Lung microvascular endothelial cell (primary cell): ENCODE results near the gene RPS4Y1. TPM values are rescaled to one million over a fixed set of nuclear protein-coding genes. Genes with fewer than 3 reads are reported as not detected.

Experiments
- DNase-seq, 2 donors: peaks; one replicate each; pipeline versions ENCODE4 v3.0.0 to v3.0.0-alpha.2; 2010; ENCODE audit warnings: low read depth in 2 of 2
- total RNA-seq: library from RNA; depleted of rRNA; stranded (reverse); fragments of >200 nt; gene quantifications from 2 replicates; pipeline ENCODE4 v1.2.1, GENCODE V29; 2014

Gene RPS4Y1
- total RNA-seq, 1 donor from 2014 or later: 315 TPM

- no peak for DNase-seq
Observed at GRCh38 chrY:2883561-2883960, 42.2 kb downstream of the RPS4Y1 start.

- no peak for DNase-seq
Observed at GRCh38 chrY:2885880-2886279, 44.5 kb downstream of the RPS4Y1 start.

- DNase-seq: no peak
Observed at GRCh38 chrY:2887386-2887785, 46.0 kb downstream of the RPS4Y1 start.

GRCh38 chrY:2887955-2888354 is 46.6 kb downstream of the RPS4Y1 start:
- no peak for DNase-seq

- DNase-seq: no peak
Observed at GRCh38 chrY:2893471-2893870, 52.1 kb downstream of the RPS4Y1 start.

GRCh38 chrY:2896050-2896449 is 54.6 kb downstream of the RPS4Y1 start:
- no peak for DNase-seq

GRCh38 chrY:2907356-2907755 is 66.0 kb downstream of the RPS4Y1 start:
- no peak for DNase-seq

- DNase-seq: no peak
Observed at GRCh38 chrY:2913066-2913815, 71.8 kb downstream of the RPS4Y1 start.

Other genes with a start within 250 kb of the RPS4Y1 start
- not detected in 2 replicates for gene SRY, start 53.9 kb upstream of the RPS4Y1 start, total RNA-seq
- 19.4 TPM in 1 of 2 replicates, not detected in the other for gene ZFY, start 93.8 kb downstream of the RPS4Y1 start, total RNA-seq